Activated CD4-positive, alpha-beta T cell treated with anti-CD3 and anti-CD28 coated beads, Interleukin-2, amount 10 ng/mL, durations not matched to agents 24 days and 14 days (primary cell): ENCODE data around the gene TUBA1C. TPM values are rescaled to one million over a fixed set of nuclear protein-coding genes. Genes with fewer than 3 reads are reported as not detected.
"Not testable (repeated sequence)": the region's sequence is repeated elsewhere in the genome, so short reads cannot be mapped to it uniquely, and the experiment has no call there.

Experiments
- DNase-seq: peaks from one replicate; pipeline ENCODE4 v3.0.0; 2022
- H3K27ac Mint-ChIP-seq: one replicate; pipeline ENCODE4 v1.8.0; 2022; ENCODE audit warnings: mild to moderate bottlenecking, mixed read lengths
- H3K27me3 Mint-ChIP-seq: one replicate; pipeline ENCODE4 v1.8.0; 2022; ENCODE audit warnings: mixed read lengths
- H3K36me3 Mint-ChIP-seq: one replicate; pipeline ENCODE4 v1.8.0; 2022; ENCODE audit warnings: low read depth, mild to moderate bottlenecking, mixed read lengths
- H3K4me1 Mint-ChIP-seq: one replicate; pipeline ENCODE4 v1.8.0; 2021; ENCODE audit warnings: mixed read lengths
- H3K4me3 Mint-ChIP-seq: one replicate; pipeline ENCODE4 v1.8.0; 2022; ENCODE audit warnings: mild to moderate bottlenecking, moderate library complexity, mixed read lengths
- H3K9me3 Mint-ChIP-seq: one replicate; pipeline ENCODE4 v1.8.0; 2021; ENCODE audit warnings: mixed read lengths
- intact Hi-C: fragments of 100-400 bp; cut with micrococcal nuclease; formaldehyde crosslinking; loops from one replicate; pipeline ENCODE4 v1.15.1; 2023
- total RNA-seq: library from RNA; stranded (reverse); gene quantifications from 2 replicates; pipeline ENCODE4 v1.2.3, GENCODE V29; 2022

Gene TUBA1C
- total RNA-seq, 1 donor from 2014 or later = 286 TPM

- Mint-ChIP-seq H3K36me3 (peaks cover 14% of the 10 kb centered on the region), H3K9me3 (no peaks in the 10 kb centered on the region), H3K27ac (no peak overlapping the region), H3K4me3 (peak overlapping the region; percentile 86), H3K27me3 (no peaks in the 10 kb centered on the region), H3K4me1 (peaks cover 34% of the 10 kb centered on the region)
- DNase-seq = no peak
- intact Hi-C loops = no loop called here
Measured at GRCh38 chr12:49263400-49263763, 1.5 kb upstream of the TUBA1C start.

GRCh38 chr12:49264466-49264872 lies 413 bp upstream of the TUBA1C start:
- Mint-ChIP-seq H3K36me3 (peaks cover 25% of the 10 kb centered on the region), H3K27ac (peak overlapping the region; percentile 100), H3K27me3 (no peaks in the 10 kb centered on the region), H3K9me3 (no peaks in the 10 kb centered on the region), H3K4me1 (peaks cover 41% of the 10 kb centered on the region), H3K4me3 (peak overlapping the region; percentile 97)
- intact Hi-C loops = loop anchor here (2.0 kb wide), 4 partner anchors 30 to 476 kb away; partner anchors contain the start of genes TMBIM6, TUBA1A and TUBA1B
- peak; percentile 89 for DNase-seq

- Mint-ChIP-seq H3K27ac (peak overlapping the region; percentile 25), H3K4me1 (peaks cover 32% of the 10 kb centered on the region), H3K36me3 (peaks cover 65% of the 10 kb centered on the region)
- H3K9me3 Mint-ChIP-seq, DNase-seq, H3K4me3 Mint-ChIP-seq, intact Hi-C loops, H3K27me3 Mint-ChIP-seq: not testable (repeated sequence)
Measured at GRCh38 chr12:49269191-49269590, 4.3 kb downstream of the TUBA1C start.

GRCh38 chr12:49272790-49273725 lies 8.2 kb downstream of the TUBA1C start:
- no peak for DNase-seq
- Mint-ChIP-seq H3K36me3 (peaks cover 52% of the 10 kb centered on the region), H3K4me1 (peaks cover 15% of the 10 kb centered on the region), H3K27ac (no peak overlapping the region), H3K9me3 (no peaks in the 10 kb centered on the region), H3K4me3 (no peak overlapping the region), H3K27me3 (no peaks in the 10 kb centered on the region)
- intact Hi-C loops = no loop called here

GRCh38 chr12:49273726-49274395 lies 9.0 kb downstream of the TUBA1C start:
- DNase-seq = no peak
- Mint-ChIP-seq H3K36me3 (peaks cover 47% of the 10 kb centered on the region), H3K9me3 (no peaks in the 10 kb centered on the region), H3K27ac (no peak overlapping the region), H3K4me3 (no peak overlapping the region), H3K4me1 (peaks cover 9% of the 10 kb centered on the region), H3K27me3 (no peaks in the 10 kb centered on the region)
- intact Hi-C loops = no loop called here

GRCh38 chr12:49274396-49275069 lies 9.7 kb downstream of the TUBA1C start:
- Mint-ChIP-seq H3K9me3 (no peaks in the 10 kb centered on the region), H3K36me3 (peaks cover 41% of the 10 kb centered on the region), H3K27me3 (peaks cover 4% of the 10 kb centered on the region), H3K4me1 (peaks cover 7% of the 10 kb centered on the region), H3K27ac (no peak overlapping the region), H3K4me3 (no peak overlapping the region)
- intact Hi-C loops = no loop called here
- DNase-seq = no peak

GRCh38 chr12:49276304-49277290 lies 11.7 kb downstream of the TUBA1C start:
- Mint-ChIP-seq H3K4me1 (peaks cover 2% of the 10 kb centered on the region), H3K36me3 (peaks cover 22% of the 10 kb centered on the region), H3K27ac (no peak overlapping the region), H3K4me3 (no peak overlapping the region), H3K9me3 (no peaks in the 10 kb centered on the region), H3K27me3 (peaks cover 12% of the 10 kb centered on the region)
- DNase-seq = no peak
- intact Hi-C loops = no loop called here

- peaks cover 2% of the 10 kb centered on the region for H3K4me1 Mint-ChIP-seq
- H3K27me3 Mint-ChIP-seq = peaks cover 16% of the 10 kb centered on the region
- intact Hi-C loops = no loop called here
- H3K27ac Mint-ChIP-seq = no peak overlapping the region
- H3K9me3 Mint-ChIP-seq = no peaks in the 10 kb centered on the region
- DNase-seq = no peak
- peaks cover 15% of the 10 kb centered on the region for H3K36me3 Mint-ChIP-seq
- H3K4me3 Mint-ChIP-seq = no peak overlapping the region
Measured at GRCh38 chr12:49277466-49277865, 12.6 kb downstream of the TUBA1C start.

- Mint-ChIP-seq H3K27me3 (peaks cover 20% of the 10 kb centered on the region), H3K4me1 (no peaks in the 10 kb centered on the region), H3K36me3 (no peaks in the 10 kb centered on the region), H3K27ac (no peak overlapping the region), H3K4me3 (no peak overlapping the region), H3K9me3 (no peaks in the 10 kb centered on the region)
- intact Hi-C loops = no loop called here
- DNase-seq = no peak
Measured at GRCh38 chr12:49279706-49280159, 14.9 kb downstream of the TUBA1C start.

GRCh38 chr12:49280545-49280944 lies 15.7 kb downstream of the TUBA1C start:
- H3K4me3 Mint-ChIP-seq, H3K4me1 Mint-ChIP-seq, intact Hi-C loops, H3K36me3 Mint-ChIP-seq, H3K27ac Mint-ChIP-seq, H3K9me3 Mint-ChIP-seq, DNase-seq: not testable (repeated sequence)
- peaks cover 22% of the 10 kb centered on the region for H3K27me3 Mint-ChIP-seq

- no peak overlapping the region for H3K27ac Mint-ChIP-seq
- H3K9me3 Mint-ChIP-seq = no peaks in the 10 kb centered on the region
- no peaks in the 10 kb centered on the region for H3K36me3 Mint-ChIP-seq
- H3K4me1 Mint-ChIP-seq = no peaks in the 10 kb centered on the region
- H3K27me3 Mint-ChIP-seq = peaks cover 30% of the 10 kb centered on the region
- intact Hi-C loops = no loop called here
- no peak for DNase-seq
- no peak overlapping the region for H3K4me3 Mint-ChIP-seq
Measured at GRCh38 chr12:49282302-49282701, 17.4 kb downstream of the TUBA1C start.

- H3K27me3 Mint-ChIP-seq = peaks cover 34% of the 10 kb centered on the region
- H3K9me3 Mint-ChIP-seq, intact Hi-C loops, H3K4me3 Mint-ChIP-seq, H3K27ac Mint-ChIP-seq, H3K4me1 Mint-ChIP-seq, DNase-seq, H3K36me3 Mint-ChIP-seq: not testable (repeated sequence)
Measured at GRCh38 chr12:49282740-49283375, 18.0 kb downstream of the TUBA1C start.
